H1 (cell line): Measurements from ENCODE around the gene ZNF546. TPM values are rescaled to one million over a fixed set of nuclear protein-coding genes. Genes with fewer than 3 reads are reported as not detected.

Source experiments
- ATF2 ChIP-seq: IDR thresholded peaks from 2 replicates; pipeline ENCODE4 v1.6.1; 2012; ENCODE audit warnings: low read length, inconsistent platforms
- CEBPB ChIP-seq: IDR thresholded peaks from 2 replicates; pipeline ENCODE4 v1.6.1; 2012; ENCODE audit warnings: low read depth, low read length
- CREB1 ChIP-seq: IDR thresholded peaks from 2 replicates; pipeline ENCODE4 v1.6.1; 2012; ENCODE audit warnings: inconsistent platforms
- EZH2 ChIP-seq: fragments of 200-600 bp; sonication (generic); IDR thresholded peaks from 2 replicates; pipeline ENCODE4 v1.7.1; 2012; ENCODE audit warnings: low read depth, mild to moderate bottlenecking, moderate library complexity, low read length, inconsistent platforms; ENCODE audit not compliant: severe bottlenecking
- GTF2F1 ChIP-seq: IDR thresholded peaks from 2 replicates; pipeline ENCODE4 v1.6.1; 2012; ENCODE audit warnings: low read depth, low read length, improper control_type of control experiment, borderline replicate concordance
- JUND ChIP-seq: IDR thresholded peaks from 2 replicates; pipeline ENCODE4 v1.6.1; 2011; ENCODE audit warnings: mild to moderate bottlenecking, improper control_type of control experiment, low read length
- SIN3A ChIP-seq, 2 experiments: IDR thresholded peaks in 1 of 2; conservative IDR thresholded peaks in 1 of 2; 2 replicates each; pipeline ENCODE4 v1.6.1; 2011 to 2012; ENCODE audit warnings: low read length in 2 of 2, improper control_type of control experiment in 1 of 2, low read depth in 1 of 2, mild to moderate bottlenecking in 1 of 2
- SIX5 ChIP-seq: IDR thresholded peaks from 2 replicates; pipeline ENCODE4 v1.6.1; 2011; ENCODE audit warnings: mild to moderate bottlenecking, low read depth, low read length
- TBP ChIP-seq: IDR thresholded peaks from 2 replicates; pipeline ENCODE4 v1.6.1; 2011; ENCODE audit warnings: low read depth, low read length, improper control_type of control experiment
- YY1 ChIP-seq: IDR thresholded peaks from 2 replicates; pipeline ENCODE4 v1.6.1; 2011; ENCODE audit warnings: low read depth, mild to moderate bottlenecking, low read length
- polyA plus RNA-seq, 7 experiments: library from polyadenylated mRNA; depleted of rRNA in 3 of 7; stranded (reverse) in 5 of 7; unstranded in 2 of 7; fragments of >200 nt in 5 of 7; fragments of 200-250 nt in 2 of 7; gene quantifications; 1 replicate in 5 of 7; 2 replicates in 1 of 7; 4 replicates in 1 of 7; pipeline versions ENCODE4 v1.2.1 to v1.2.3, GENCODE V29; 2011 to 2013; ENCODE audit warnings: missing spikeins in 2 of 7, mixed read lengths in 2 of 7
- total RNA-seq: library from RNA; stranded (reverse); fragmentation: NEBNext Ultra II Directional; extraction: Animal tissue kit (Norgen Biotek cat#: 25700); gene quantifications from 2 replicates; pipeline ENCODE4 v1.2.1, GENCODE V29; 2021

Gene ZNF546
- total and polyA plus RNA-seq, 2 of the 8 experiments (the other 6 are each of a cell fraction or from before 2014, with no cell fraction given), result 0.21 to 1.1 TPM

GRCh38 chr19:39949026-39949747 lies 47.7 kb upstream of the ZNF546 start (continued):
- TF ChIP-seq JUND (no peak), CEBPB (no peak), YY1 (no peak), SIX5 (no peak), SIN3A (conservative IDR thresholded peaks at IDR 0.05 in 1 of 2, IDR thresholded peaks at IDR 0.05 in 1 of 2; ENCODE audit: low read depth in 1 of 2, low read length in 2 of 2) (no peak), EZH2 (no peak), CREB1 (no peak), GTF2F1 (no peak), ATF2 (no peak), TBP (no peak)
